Glomerular visceral epithelial cell (primary cell): Measurements from ENCODE around the gene HCN2.

Experiments
- DNase-seq: peaks from one replicate; pipeline ENCODE4 v3.0.0-alpha.2; 2016; ENCODE audit errors: extremely low spot score

HCN2 gene

GRCh38 chr19:639253-640160 is 49.8 kb downstream of the HCN2 start, which contains the start of gene FGF22:
TSS of gene FGF22 (plus strand) at chr19:639879. CDS start at chr19:639926, 47 bp downstream.
- DNase-seq = peak; percentile 92

GRCh38 chr19:640161-640558 is 50.5 kb downstream of the HCN2 start:
- no peak for DNase-seq

GRCh38 chr19:640606-641189 is 51.0 kb downstream of the HCN2 start:
- no peak for DNase-seq

GRCh38 chr19:641702-642101 is 52.0 kb downstream of the HCN2 start:
- no peak for DNase-seq

GRCh38 chr19:642767-643727 is 53.4 kb downstream of the HCN2 start:
- no peak for DNase-seq

- DNase-seq = no peak
Measured at GRCh38 chr19:643736-644135, 54.1 kb downstream of the HCN2 start.

- no peak for DNase-seq
Measured at GRCh38 chr19:644363-644762, 54.7 kb downstream of the HCN2 start.

GRCh38 chr19:644789-645188 is 55.1 kb downstream of the HCN2 start:
- DNase-seq = no peak

- DNase-seq = no peak
Measured at GRCh38 chr19:645912-646778, 56.5 kb downstream of the HCN2 start.

- no peak for DNase-seq
Measured at GRCh38 chr19:646779-647565, 57.3 kb downstream of the HCN2 start.

GRCh38 chr19:647566-648284 is 58.0 kb downstream of the HCN2 start:
- no peak for DNase-seq

- DNase-seq = no peak
Measured at GRCh38 chr19:648305-648704, 58.6 kb downstream of the HCN2 start.

GRCh38 chr19:648904-649801 is 59.5 kb downstream of the HCN2 start:
- no peak for DNase-seq

GRCh38 chr19:650121-650520 is 60.4 kb downstream of the HCN2 start:
- DNase-seq = no peak

- no peak for DNase-seq
Measured at GRCh38 chr19:651114-651818, 61.6 kb downstream of the HCN2 start.

GRCh38 chr19:651991-652390 is 62.3 kb downstream of the HCN2 start:
- DNase-seq = no peak

GRCh38 chr19:652467-653389 is 63.0 kb downstream of the HCN2 start:
- DNase-seq = no peak
